Ishikawa (cell line): ENCODE measurements around the gene LOXL3.

ENCODE experiments used
- CEBPB ChIP-seq: IDR thresholded peaks from 2 replicates; pipeline ENCODE4 v1.6.1; 2012
- CREB1 ChIP-seq: IDR thresholded peaks from 2 replicates; pipeline ENCODE4 v1.6.1; 2012; ENCODE audit warnings: low read depth
- EP300 ChIP-seq: IDR thresholded peaks from 2 replicates; pipeline ENCODE4 v1.6.1; 2012; ENCODE audit warnings: borderline replicate concordance
- FOXM1 ChIP-seq: IDR thresholded peaks from 2 replicates; pipeline ENCODE4 v1.6.1; 2012; ENCODE audit warnings: low read depth, borderline replicate concordance
- NFIC ChIP-seq: IDR thresholded peaks from 2 replicates; pipeline ENCODE4 v1.6.1; 2012
- RAD21 ChIP-seq: IDR thresholded peaks from 2 replicates; pipeline ENCODE4 v1.6.1; 2012; ENCODE audit warnings: low read depth
- TAF1 ChIP-seq: IDR thresholded peaks from 2 replicates; pipeline ENCODE4 v1.6.1; 2012; ENCODE audit warnings: low read depth, mild to moderate bottlenecking
- TCF12 ChIP-seq: IDR thresholded peaks from 2 replicates; pipeline ENCODE4 v1.6.1; 2012; ENCODE audit warnings: low read depth
- USF1 ChIP-seq: IDR thresholded peaks from 2 replicates; pipeline ENCODE4 v1.6.1; 2012
- YY1 ChIP-seq: IDR thresholded peaks from 2 replicates; pipeline ENCODE4 v1.6.1; 2012; ENCODE audit warnings: low read depth
- TF ChIP-seq, protein P1 (sequence below): IDR thresholded peaks from 2 replicates; pipeline ENCODE4 v1.6.1; 2012; ENCODE audit warnings: low read depth, mild to moderate bottlenecking
- TF ChIP-seq, protein P2 (sequence below): IDR thresholded peaks from 2 replicates; pipeline ENCODE4 v1.6.1; 2012

DNA sequence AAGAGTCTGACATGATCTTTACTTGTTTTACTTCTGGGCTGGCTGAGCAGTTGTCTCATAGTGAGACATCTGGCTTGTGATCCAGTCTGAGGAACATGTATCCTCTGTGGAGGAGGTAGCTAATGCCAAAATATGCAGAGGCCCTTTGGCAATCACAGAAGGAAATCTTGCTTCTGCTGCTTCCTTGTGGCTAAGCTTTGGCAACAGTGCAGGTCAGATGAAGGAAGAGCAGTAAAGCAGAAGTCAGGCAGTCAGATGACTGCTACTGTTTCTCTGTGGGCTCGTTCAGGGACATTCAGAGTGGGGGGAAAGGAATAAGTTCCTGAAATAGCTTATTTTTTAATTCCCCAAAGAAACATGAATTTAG lies 23.1 kb upstream of the LOXL3 start:
- TF ChIP-seq EP300 = no peak
- TF ChIP-seq, protein P1, sequence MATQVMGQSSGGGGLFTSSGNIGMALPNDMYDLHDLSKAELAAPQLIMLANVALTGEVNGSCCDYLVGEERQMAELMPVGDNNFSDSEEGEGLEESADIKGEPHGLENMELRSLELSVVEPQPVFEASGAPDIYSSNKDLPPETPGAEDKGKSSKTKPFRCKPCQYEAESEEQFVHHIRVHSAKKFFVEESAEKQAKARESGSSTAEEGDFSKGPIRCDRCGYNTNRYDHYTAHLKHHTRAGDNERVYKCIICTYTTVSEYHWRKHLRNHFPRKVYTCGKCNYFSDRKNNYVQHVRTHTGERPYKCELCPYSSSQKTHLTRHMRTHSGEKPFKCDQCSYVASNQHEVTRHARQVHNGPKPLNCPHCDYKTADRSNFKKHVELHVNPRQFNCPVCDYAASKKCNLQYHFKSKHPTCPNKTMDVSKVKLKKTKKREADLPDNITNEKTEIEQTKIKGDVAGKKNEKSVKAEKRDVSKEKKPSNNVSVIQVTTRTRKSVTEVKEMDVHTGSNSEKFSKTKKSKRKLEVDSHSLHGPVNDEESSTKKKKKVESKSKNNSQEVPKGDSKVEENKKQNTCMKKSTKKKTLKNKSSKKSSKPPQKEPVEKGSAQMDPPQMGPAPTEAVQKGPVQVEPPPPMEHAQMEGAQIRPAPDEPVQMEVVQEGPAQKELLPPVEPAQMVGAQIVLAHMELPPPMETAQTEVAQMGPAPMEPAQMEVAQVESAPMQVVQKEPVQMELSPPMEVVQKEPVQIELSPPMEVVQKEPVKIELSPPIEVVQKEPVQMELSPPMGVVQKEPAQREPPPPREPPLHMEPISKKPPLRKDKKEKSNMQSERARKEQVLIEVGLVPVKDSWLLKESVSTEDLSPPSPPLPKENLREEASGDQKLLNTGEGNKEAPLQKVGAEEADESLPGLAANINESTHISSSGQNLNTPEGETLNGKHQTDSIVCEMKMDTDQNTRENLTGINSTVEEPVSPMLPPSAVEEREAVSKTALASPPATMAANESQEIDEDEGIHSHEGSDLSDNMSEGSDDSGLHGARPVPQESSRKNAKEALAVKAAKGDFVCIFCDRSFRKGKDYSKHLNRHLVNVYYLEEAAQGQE = no peak
- TF ChIP-seq, protein P2, sequence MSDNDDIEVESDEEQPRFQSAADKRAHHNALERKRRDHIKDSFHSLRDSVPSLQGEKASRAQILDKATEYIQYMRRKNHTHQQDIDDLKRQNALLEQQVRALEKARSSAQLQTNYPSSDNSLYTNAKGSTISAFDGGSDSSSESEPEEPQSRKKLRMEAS = no peak
- TF ChIP-seq TCF12 = no peak
- no peak for TF ChIP-seq RAD21
- no peak for TF ChIP-seq CREB1
- no peak for TF ChIP-seq USF1
- no peak for TF ChIP-seq YY1
- TF ChIP-seq CEBPB = no peak
- TF ChIP-seq FOXM1 = no peak
- TF ChIP-seq TAF1 = no peak
- TF ChIP-seq NFIC = no peak
